Measurements from ENCODE around the gene SRD5A1.

SRD5A1 gene

GRCh38 chr5:6603643-6604042 is 29.6 kb upstream of the SRD5A1 start:
- H3K36me3 ChIP-seq (ENCODE audit: control insufficient read depth, insufficient read depth, low read length), result peaks cover 91% of the 10 kb centered on the region
- H3K4me1 ChIP-seq (ENCODE audit: control insufficient read depth, insufficient read depth, low read length, poor library complexity, severe bottlenecking), result no peaks in the 10 kb centered on the region
- H3K9me3 ChIP-seq (ENCODE audit: control insufficient read depth, low read length), result no peaks in the 10 kb centered on the region
- no peaks in the 10 kb centered on the region for H3K27me3 ChIP-seq (replicated peaks; ENCODE audit: control insufficient read depth, insufficient read depth, low read length, poor library complexity, severe bottlenecking)
- no peak overlapping the region for H3K4me3 ChIP-seq (ENCODE audit: insufficient read depth, low read depth, low read length, poor library complexity, severe bottlenecking)
- H3K27ac ChIP-seq (ENCODE audit: insufficient read depth, low read length, poor library complexity, severe bottlenecking), result no peak overlapping the region
- DNase-seq, result no peak

- H3K9me3 ChIP-seq (ENCODE audit: control insufficient read depth, low read length), result no peaks in the 10 kb centered on the region
- H3K27ac ChIP-seq (ENCODE audit: insufficient read depth, low read length, poor library complexity, severe bottlenecking), result no peak overlapping the region
- peaks cover 92% of the 10 kb centered on the region for H3K36me3 ChIP-seq (ENCODE audit: control insufficient read depth, insufficient read depth, low read length)
- no peaks in the 10 kb centered on the region for H3K4me1 ChIP-seq (ENCODE audit: control insufficient read depth, insufficient read depth, low read length, poor library complexity, severe bottlenecking)
- no peak for DNase-seq
- H3K4me3 ChIP-seq (ENCODE audit: insufficient read depth, low read depth, low read length, poor library complexity, severe bottlenecking), result no peak overlapping the region
- H3K27me3 ChIP-seq (replicated peaks; ENCODE audit: control insufficient read depth, insufficient read depth, low read length, poor library complexity, severe bottlenecking), result no peaks in the 10 kb centered on the region
Observed at GRCh38 chr5:6604341-6604740, 28.9 kb upstream of the SRD5A1 start.

- H3K4me1 ChIP-seq (ENCODE audit: control insufficient read depth, insufficient read depth, low read length, poor library complexity, severe bottlenecking), result no peaks in the 10 kb centered on the region
- no peak overlapping the region for H3K27ac ChIP-seq (ENCODE audit: insufficient read depth, low read length, poor library complexity, severe bottlenecking)
- no peak overlapping the region for H3K4me3 ChIP-seq (ENCODE audit: insufficient read depth, low read depth, low read length, poor library complexity, severe bottlenecking)
- no peak for DNase-seq
- H3K27me3 ChIP-seq (replicated peaks; ENCODE audit: control insufficient read depth, insufficient read depth, low read length, poor library complexity, severe bottlenecking), result no peaks in the 10 kb centered on the region
- peaks cover 92% of the 10 kb centered on the region for H3K36me3 ChIP-seq (ENCODE audit: control insufficient read depth, insufficient read depth, low read length)
- no peaks in the 10 kb centered on the region for H3K9me3 ChIP-seq (ENCODE audit: control insufficient read depth, low read length)
Observed at GRCh38 chr5:6604946-6605345, 28.3 kb upstream of the SRD5A1 start.

GRCh38 chr5:6606884-6607558 is 26.2 kb upstream of the SRD5A1 start:
- no peaks in the 10 kb centered on the region for H3K4me1 ChIP-seq (ENCODE audit: control insufficient read depth, insufficient read depth, low read length, poor library complexity, severe bottlenecking)
- peaks cover 88% of the 10 kb centered on the region for H3K36me3 ChIP-seq (ENCODE audit: control insufficient read depth, insufficient read depth, low read length)
- no peak overlapping the region for H3K27ac ChIP-seq (ENCODE audit: insufficient read depth, low read length, poor library complexity, severe bottlenecking)

GRCh38 chr5:6607559-6607936 is 25.7 kb upstream of the SRD5A1 start:
- no peak for DNase-seq
- peaks cover 88% of the 10 kb centered on the region for H3K36me3 ChIP-seq (ENCODE audit: control insufficient read depth, insufficient read depth, low read length)
- H3K27me3 ChIP-seq (replicated peaks; ENCODE audit: control insufficient read depth, insufficient read depth, low read length, poor library complexity, severe bottlenecking), result no peaks in the 10 kb centered on the region
- H3K9me3 ChIP-seq (ENCODE audit: control insufficient read depth, low read length), result no peaks in the 10 kb centered on the region
- H3K4me3 ChIP-seq (ENCODE audit: insufficient read depth, low read depth, low read length, poor library complexity, severe bottlenecking), result no peak overlapping the region
- H3K27ac ChIP-seq (ENCODE audit: insufficient read depth, low read length, poor library complexity, severe bottlenecking), result no peak overlapping the region
- H3K4me1 ChIP-seq (ENCODE audit: control insufficient read depth, insufficient read depth, low read length, poor library complexity, severe bottlenecking), result no peaks in the 10 kb centered on the region

More at GRCh38 chr5:6606884-6607558, 26.2 kb upstream of the SRD5A1 start:
- Histone ChIP-seq H3K27me3 (replicated peaks; ENCODE audit: control insufficient read depth, insufficient read depth, low read length, poor library complexity, severe bottlenecking) (no peaks in the 10 kb centered on the region), H3K4me3 (ENCODE audit: insufficient read depth, low read depth, low read length, poor library complexity, severe bottlenecking) (no peak overlapping the region), H3K9me3 (ENCODE audit: control insufficient read depth, low read length) (no peaks in the 10 kb centered on the region)
- no peak for DNase-seq

GRCh38 chr5:6608016-6608415 is 25.2 kb upstream of the SRD5A1 start:
- no peak for DNase-seq
- Histone ChIP-seq H3K27ac (ENCODE audit: insufficient read depth, low read length, poor library complexity, severe bottlenecking) (no peak overlapping the region), H3K4me3 (ENCODE audit: insufficient read depth, low read depth, low read length, poor library complexity, severe bottlenecking) (no peak overlapping the region), H3K9me3 (ENCODE audit: control insufficient read depth, low read length) (no peaks in the 10 kb centered on the region), H3K4me1 (ENCODE audit: control insufficient read depth, insufficient read depth, low read length, poor library complexity, severe bottlenecking) (no peaks in the 10 kb centered on the region), H3K27me3 (replicated peaks; ENCODE audit: control insufficient read depth, insufficient read depth, low read length, poor library complexity, severe bottlenecking) (no peaks in the 10 kb centered on the region), H3K36me3 (ENCODE audit: control insufficient read depth, insufficient read depth, low read length) (peaks cover 88% of the 10 kb centered on the region)

GRCh38 chr5:6611334-6612256 is 21.6 kb upstream of the SRD5A1 start:
- H3K9me3 ChIP-seq (ENCODE audit: control insufficient read depth, low read length), result no peaks in the 10 kb centered on the region
- H3K4me3 ChIP-seq (ENCODE audit: insufficient read depth, low read depth, low read length, poor library complexity, severe bottlenecking), result no peak overlapping the region
- no peak for DNase-seq
- no peaks in the 10 kb centered on the region for H3K27me3 ChIP-seq (replicated peaks; ENCODE audit: control insufficient read depth, insufficient read depth, low read length, poor library complexity, severe bottlenecking)
- no peaks in the 10 kb centered on the region for H3K4me1 ChIP-seq (ENCODE audit: control insufficient read depth, insufficient read depth, low read length, poor library complexity, severe bottlenecking)
- H3K36me3 ChIP-seq (ENCODE audit: control insufficient read depth, insufficient read depth, low read length), result peaks cover 94% of the 10 kb centered on the region
- no peak overlapping the region for H3K27ac ChIP-seq (ENCODE audit: insufficient read depth, low read length, poor library complexity, severe bottlenecking)

- Histone ChIP-seq H3K36me3 (ENCODE audit: control insufficient read depth, insufficient read depth, low read length) (peaks cover 86% of the 10 kb centered on the region), H3K9me3 (ENCODE audit: control insufficient read depth, low read length) (no peaks in the 10 kb centered on the region), H3K27me3 (replicated peaks; ENCODE audit: control insufficient read depth, insufficient read depth, low read length, poor library complexity, severe bottlenecking) (no peaks in the 10 kb centered on the region), H3K4me3 (ENCODE audit: insufficient read depth, low read depth, low read length, poor library complexity, severe bottlenecking) (no peak overlapping the region), H3K27ac (ENCODE audit: insufficient read depth, low read length, poor library complexity, severe bottlenecking) (no peak overlapping the region), H3K4me1 (ENCODE audit: control insufficient read depth, insufficient read depth, low read length, poor library complexity, severe bottlenecking) (no peaks in the 10 kb centered on the region)
- no peak for DNase-seq
Observed at GRCh38 chr5:6615034-6615815, 18.0 kb upstream of the SRD5A1 start.

- no peak for DNase-seq
- Histone ChIP-seq H3K36me3 (ENCODE audit: control insufficient read depth, insufficient read depth, low read length) (peaks cover 85% of the 10 kb centered on the region), H3K27me3 (replicated peaks; ENCODE audit: control insufficient read depth, insufficient read depth, low read length, poor library complexity, severe bottlenecking) (no peaks in the 10 kb centered on the region), H3K4me3 (ENCODE audit: insufficient read depth, low read depth, low read length, poor library complexity, severe bottlenecking) (no peak overlapping the region), H3K9me3 (ENCODE audit: control insufficient read depth, low read length) (no peaks in the 10 kb centered on the region), H3K27ac (ENCODE audit: insufficient read depth, low read length, poor library complexity, severe bottlenecking) (no peak overlapping the region), H3K4me1 (ENCODE audit: control insufficient read depth, insufficient read depth, low read length, poor library complexity, severe bottlenecking) (no peaks in the 10 kb centered on the region)
Observed at GRCh38 chr5:6616632-6617031, 16.6 kb upstream of the SRD5A1 start.
